ENCODE measurements around the gene CHST4.

CHST4 gene

GRCh38 chr16:71520550-71520949 lies 5.7 kb upstream of the CHST4 start:
- H3K4me3 ChIP-seq (ENCODE audit: low read depth, low read length) = no peak overlapping the region
- TF ChIP-seq, protein P1, sequence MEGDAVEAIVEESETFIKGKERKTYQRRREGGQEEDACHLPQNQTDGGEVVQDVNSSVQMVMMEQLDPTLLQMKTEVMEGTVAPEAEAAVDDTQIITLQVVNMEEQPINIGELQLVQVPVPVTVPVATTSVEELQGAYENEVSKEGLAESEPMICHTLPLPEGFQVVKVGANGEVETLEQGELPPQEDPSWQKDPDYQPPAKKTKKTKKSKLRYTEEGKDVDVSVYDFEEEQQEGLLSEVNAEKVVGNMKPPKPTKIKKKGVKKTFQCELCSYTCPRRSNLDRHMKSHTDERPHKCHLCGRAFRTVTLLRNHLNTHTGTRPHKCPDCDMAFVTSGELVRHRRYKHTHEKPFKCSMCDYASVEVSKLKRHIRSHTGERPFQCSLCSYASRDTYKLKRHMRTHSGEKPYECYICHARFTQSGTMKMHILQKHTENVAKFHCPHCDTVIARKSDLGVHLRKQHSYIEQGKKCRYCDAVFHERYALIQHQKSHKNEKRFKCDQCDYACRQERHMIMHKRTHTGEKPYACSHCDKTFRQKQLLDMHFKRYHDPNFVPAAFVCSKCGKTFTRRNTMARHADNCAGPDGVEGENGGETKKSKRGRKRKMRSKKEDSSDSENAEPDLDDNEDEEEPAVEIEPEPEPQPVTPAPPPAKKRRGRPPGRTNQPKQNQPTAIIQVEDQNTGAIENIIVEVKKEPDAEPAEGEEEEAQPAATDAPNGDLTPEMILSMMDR (IDR thresholded peaks at IDR 0.05; ENCODE audit: borderline replicate concordance, insufficient read depth, low read depth, low read length) = no peak

GRCh38 chr16:71524566-71525553 lies 1.4 kb upstream of the CHST4 start:
- H3K4me3 ChIP-seq (ENCODE audit: low read depth, low read length) = no peak overlapping the region
- TF ChIP-seq, protein P1 (IDR thresholded peaks at IDR 0.05; ENCODE audit: borderline replicate concordance, insufficient read depth, low read depth, low read length) = no peak

GRCh38 chr16:71528257-71528656 lies 2.0 kb downstream of the CHST4 start:
- TF ChIP-seq, protein P1 (IDR thresholded peaks at IDR 0.05; ENCODE audit: borderline replicate concordance, insufficient read depth, low read depth, low read length) = no peak
- no peak overlapping the region for H3K4me3 ChIP-seq (ENCODE audit: low read depth, low read length)

DNA sequence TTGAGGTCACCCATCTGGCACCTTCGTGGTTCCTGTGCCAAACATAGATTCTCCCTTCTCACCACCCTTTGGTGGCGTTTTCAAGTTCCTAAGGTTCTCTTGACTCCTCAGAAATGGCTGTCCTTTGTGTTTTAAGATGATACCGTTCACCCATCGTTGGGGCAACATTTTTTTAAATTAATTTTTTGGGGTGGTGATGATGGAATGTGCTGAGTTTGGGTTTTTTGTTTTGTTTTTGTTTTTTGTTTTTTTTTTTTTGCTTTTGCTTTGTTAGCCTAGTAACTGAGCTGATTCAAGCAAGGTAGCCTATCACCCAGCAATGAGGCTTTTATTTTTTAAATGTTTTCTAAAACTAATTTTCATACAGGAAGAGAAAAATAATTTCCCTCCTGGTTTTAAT lies 2.6 kb downstream of the CHST4 start:
- no peak overlapping the region for H3K4me3 ChIP-seq (ENCODE audit: low read depth, low read length)
- TF ChIP-seq, protein P1 (IDR thresholded peaks at IDR 0.05; ENCODE audit: borderline replicate concordance, insufficient read depth, low read depth, low read length) = no peak

DNA sequence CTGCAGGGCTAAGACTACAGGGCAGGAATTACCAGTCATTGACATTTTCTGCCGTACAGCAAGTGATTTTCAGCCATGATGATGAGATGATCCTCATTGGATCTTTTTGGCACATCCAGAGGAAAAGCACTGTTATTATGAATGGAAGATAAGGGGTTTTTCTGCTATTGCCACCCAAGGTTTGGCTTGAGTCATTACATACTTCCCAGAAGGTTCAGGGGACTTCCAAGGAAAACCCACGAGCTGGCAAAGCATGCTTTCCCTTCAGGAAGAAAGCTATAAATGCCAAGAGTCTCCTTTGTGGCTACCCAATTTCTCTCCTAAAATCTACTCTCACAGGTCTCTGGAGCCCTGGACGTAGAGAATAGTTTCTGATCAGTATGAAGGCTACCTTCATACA lies 6.1 kb downstream of the CHST4 start:
- TF ChIP-seq, protein P1 (IDR thresholded peaks at IDR 0.05; ENCODE audit: borderline replicate concordance, insufficient read depth, low read depth, low read length) = no peak
- H3K4me3 ChIP-seq (ENCODE audit: low read depth, low read length) = no peak overlapping the region

DNA sequence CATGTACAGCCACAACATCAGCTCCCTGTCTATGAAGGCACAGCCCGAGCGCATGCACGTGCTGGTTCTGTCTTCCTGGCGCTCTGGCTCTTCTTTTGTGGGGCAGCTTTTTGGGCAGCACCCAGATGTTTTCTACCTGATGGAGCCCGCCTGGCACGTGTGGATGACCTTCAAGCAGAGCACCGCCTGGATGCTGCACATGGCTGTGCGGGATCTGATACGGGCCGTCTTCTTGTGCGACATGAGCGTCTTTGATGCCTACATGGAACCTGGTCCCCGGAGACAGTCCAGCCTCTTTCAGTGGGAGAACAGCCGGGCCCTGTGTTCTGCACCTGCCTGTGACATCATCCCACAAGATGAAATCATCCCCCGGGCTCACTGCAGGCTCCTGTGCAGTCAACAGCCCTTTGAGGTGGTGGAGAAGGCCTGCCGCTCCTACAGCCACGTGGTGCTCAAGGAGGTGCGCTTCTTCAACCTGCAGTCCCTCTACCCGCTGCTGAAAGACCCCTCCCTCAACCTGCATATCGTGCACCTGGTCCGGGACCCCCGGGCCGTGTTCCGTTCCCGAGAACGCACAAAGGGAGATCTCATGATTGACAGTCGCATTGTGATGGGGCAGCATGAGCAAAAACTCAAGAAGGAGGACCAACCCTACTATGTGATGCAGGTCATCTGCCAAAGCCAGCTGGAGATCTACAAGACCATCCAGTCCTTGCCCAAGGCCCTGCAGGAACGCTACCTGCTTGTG lies 10.7 kb downstream of the CHST4 start:
- TF ChIP-seq, protein P1 (IDR thresholded peaks at IDR 0.05; ENCODE audit: borderline replicate concordance, insufficient read depth, low read depth, low read length) = no peak
- no peak overlapping the region for H3K4me3 ChIP-seq (ENCODE audit: low read depth, low read length)

Data from GM12875 (cell line).